CD4-positive, alpha-beta T cell treated with Interleukin-6 at 100 ng/mL for 8 hours (primary cell): ENCODE data around the gene CNIH1.
"Not testable (repeated sequence)": the region's sequence is repeated elsewhere in the genome, so short reads cannot be mapped to it uniquely, and the experiment has no call there.

Experiments used
- DNase-seq: peaks from one replicate; pipeline ENCODE4 v3.0.0-alpha.2; 2020; ENCODE audit warnings: mixed read lengths, low spot score

CNIH1 gene

DNA sequence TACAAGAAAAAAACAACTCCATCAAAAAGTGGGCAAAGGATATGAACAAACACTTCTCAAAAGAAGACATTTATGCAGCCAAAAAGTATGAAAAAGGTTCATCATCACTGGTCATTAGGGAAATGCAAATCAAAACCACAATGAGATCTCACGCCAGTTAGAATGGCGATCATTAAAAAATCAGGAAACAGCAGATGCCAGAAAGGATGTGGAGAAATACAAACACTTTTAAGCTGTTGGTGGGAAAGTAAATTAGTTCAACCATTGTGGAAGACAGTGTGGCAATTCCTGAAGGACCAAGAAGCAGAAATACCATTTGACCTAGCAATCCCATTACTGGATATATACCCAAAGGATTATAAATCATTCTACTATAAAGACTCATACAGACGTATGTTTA lies 60.6 kb downstream of the CNIH1 start:
- DNase-seq: not testable (repeated sequence)

DNA sequence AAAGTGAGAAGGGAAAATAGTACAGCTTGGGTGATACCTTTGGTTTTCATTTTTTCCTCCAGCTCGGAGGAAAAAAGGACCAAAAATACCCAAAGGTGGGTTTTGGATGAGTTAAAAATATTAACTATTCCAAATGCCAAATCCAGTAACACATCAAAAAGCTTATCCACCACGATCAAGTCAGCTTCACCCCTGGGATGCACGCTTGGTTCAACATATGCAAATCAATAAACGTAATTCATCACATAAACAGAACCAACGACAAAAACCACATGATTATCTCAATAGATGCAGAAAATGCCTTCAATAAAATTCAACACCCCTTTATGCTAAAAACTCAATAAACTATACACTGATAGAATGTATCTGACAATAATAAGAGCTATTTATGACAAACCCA lies 62.3 kb downstream of the CNIH1 start:
- DNase-seq: not testable (repeated sequence)

DNA sequence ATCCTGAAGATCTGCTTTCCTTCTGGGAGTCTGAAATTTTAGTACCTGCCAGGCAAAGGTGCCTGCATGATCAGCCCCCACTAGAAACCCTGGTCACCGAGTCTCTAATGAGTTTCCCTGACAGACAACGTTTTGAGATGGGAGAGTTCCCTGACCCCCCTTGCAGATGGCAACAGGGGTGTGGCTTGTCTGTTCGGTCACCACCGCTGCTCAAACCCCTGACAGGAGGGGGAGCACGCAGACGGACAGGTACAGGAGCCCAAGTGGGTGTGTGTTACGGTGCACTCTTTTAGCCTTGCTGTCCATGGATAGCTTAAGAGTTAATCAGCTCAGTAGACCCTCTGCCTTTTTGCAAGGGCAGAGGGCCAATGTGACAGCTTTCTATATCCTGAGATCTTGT lies 63.7 kb downstream of the CNIH1 start:
- no peak for DNase-seq

- no peak for DNase-seq
Observed at GRCh38 chr14:54374117-54374884, 66.9 kb downstream of the CNIH1 start.
